Suprapubic skin (tissue), 3 donors: Measurements from ENCODE around the gene LEP.

Source experiments
- CTCF ChIP-seq, 2 donors: fragments of 200-600 bp in 1 of 2; fragments of 450-650 bp in 1 of 2; sonication (generic) in 1 of 2; IDR thresholded peaks; one replicate each; pipeline ENCODE4 v1.5.1; 2016 to 2019; ENCODE audit warnings: antibody characterized with exemption in 2 of 2, mild to moderate bottlenecking in 1 of 2, moderate library complexity in 1 of 2
- POLR2A ChIP-seq, 2 donors: fragments of 450-650 bp; IDR thresholded peaks; one replicate each; pipeline ENCODE4 v1.6.1; 2017; ENCODE audit warnings: antibody characterized with exemption in 2 of 2, mild to moderate bottlenecking in 2 of 2, moderate library complexity in 2 of 2

GRCh38 chr7:128253701-128254100 is 12.6 kb downstream of the LEP start:
- TF ChIP-seq CTCF (IDR thresholded peaks at IDR 0.05) (no peak), POLR2A (IDR thresholded peaks at IDR 0.05) (no peak)
